SK-N-SH (cell line): ENCODE measurements around the gene CFAP299. TPM values are rescaled to one million over a fixed set of nuclear protein-coding genes. Genes with fewer than 3 reads are reported as not detected.

Experiments used
- CTCF ChIA-PET: fragments of 300-600, 350-600 bp; formaldehyde crosslinking; extraction: SDS; loops from one replicate; lab custom pipeline; 2021; lab: Yijun Ruan, JAX
- POLR2A ChIA-PET: fragments of 350-600 bp; sonication (Branson Sonifier 250); formaldehyde crosslinking; extraction: SDS; loops from one replicate; lab custom pipeline; 2020; ENCODE audit warnings: antibody characterized with exemption, inconsistent platforms; lab: Yijun Ruan, JAX
- DNase-seq: peaks from one replicate; pipeline ENCODE4 v3.0.0; 2012
- H2AFZ ChIP-seq: fragments of 200-600 bp; sonication (generic); 2 replicates; pipeline ENCODE4 v1.8.1; 2016; ENCODE audit warnings: antibody characterized with exemption, mild to moderate bottlenecking, low read depth
- H3F3A ChIP-seq: fragments of 200-600 bp; sonication (generic); replicated peaks from 2 replicates; pipeline ENCODE3; 2016; ENCODE audit warnings: antibody characterized with exemption, mild to moderate bottlenecking; ENCODE audit not compliant: insufficient read depth
- H3K27ac ChIP-seq, 2 experiments: fragments of 200-500 bp in 1 of 2; fragments of 200-600 bp in 1 of 2; sonication (Bioruptor generic) in 1 of 2; sonication (generic), shearing (Covaris generic) in 1 of 2; 2 replicates each; pipeline versions ENCODE4 v1.5.1 to v1.6.1; 2014 to 2016; ENCODE audit warnings: low read depth in 2 of 2, inconsistent platforms in 1 of 2, low read length in 1 of 2, mild to moderate bottlenecking in 1 of 2, mixed read lengths in 1 of 2
- H3K27me3 ChIP-seq: fragments of 200-600 bp; sonication (generic), shearing (Covaris generic); 2 replicates; pipeline ENCODE4 v1.6.1; 2016; ENCODE audit warnings: mixed run types; ENCODE audit not compliant: insufficient read depth
- H3K36me3 ChIP-seq, 2 experiments: fragments of 200-500 bp in 1 of 2; fragments of 200-600 bp in 1 of 2; sonication (Bioruptor generic) in 1 of 2; sonication (generic) in 1 of 2; replicated peaks in 1 of 2; 2 replicates each; pipeline versions ENCODE3 to v1.5.1; 2014 to 2016; ENCODE audit warnings: low read length in 1 of 2, mild to moderate bottlenecking in 1 of 2; ENCODE audit not compliant: insufficient read depth in 2 of 2, control insufficient read depth in 1 of 2
- H3K4me1 ChIP-seq, 2 experiments: fragments of 200-500 bp in 1 of 2; fragments of 200-600 bp in 1 of 2; sonication (Bioruptor generic) in 1 of 2; sonication (generic), shearing (Covaris generic) in 1 of 2; 2 replicates each; pipeline versions ENCODE4 v1.5.1 to v1.6.1; 2014 to 2016; ENCODE audit warnings: low read depth in 1 of 2, low read length in 1 of 2, mixed run types in 1 of 2; ENCODE audit not compliant: insufficient read depth in 2 of 2, control insufficient read depth in 1 of 2
- H3K4me2 ChIP-seq: fragments of 200-600 bp; sonication (generic), shearing (Covaris generic); 2 replicates; pipeline ENCODE4 v1.6.1; 2017; ENCODE audit warnings: mixed run types
- H3K4me3 ChIP-seq, 2 experiments: fragments of 200-500 bp in 1 of 2; fragments of 200-600 bp in 1 of 2; sonication (Bioruptor generic) in 1 of 2; sonication (generic), shearing (Covaris generic) in 1 of 2; 2 replicates each; pipeline versions ENCODE4 v1.5.1 to v1.8.1; 2014 to 2016; ENCODE audit warnings: low read depth in 2 of 2, inconsistent platforms in 1 of 2, low read length in 1 of 2, mild to moderate bottlenecking in 1 of 2, mixed read lengths in 1 of 2, moderate library complexity in 1 of 2
- H3K79me2 ChIP-seq: fragments of 200-600 bp; sonication (generic); 2 replicates; pipeline ENCODE4 v1.8.1; 2017; ENCODE audit warnings: mild to moderate bottlenecking; ENCODE audit not compliant: insufficient read depth
- H3K9ac ChIP-seq: fragments of 200-600 bp; sonication (generic); 2 replicates; pipeline ENCODE4 v1.6.1; 2017; ENCODE audit warnings: mixed run types
- H3K9me2 ChIP-seq: fragments of 200-600 bp; sonication (generic); 2 replicates; pipeline ENCODE4 v1.6.1; 2017; ENCODE audit warnings: mixed run types
- H3K9me3 ChIP-seq: fragments of 200-600 bp; sonication (generic); 2 replicates; pipeline ENCODE4 v1.6.1; 2017; ENCODE audit warnings: mixed run types, mild to moderate bottlenecking, moderate library complexity
- H4K20me1 ChIP-seq: fragments of 200-600 bp; sonication (generic); 2 replicates; pipeline ENCODE4 v1.6.1; 2017; ENCODE audit warnings: mild to moderate bottlenecking, mixed run types; ENCODE audit not compliant: insufficient read depth
- CHD2 ChIP-seq: fragments of 150-350 bp; IDR thresholded peaks from 2 replicates; pipeline ENCODE4 v1.6.1; 2018; ENCODE audit warnings: low read length; ENCODE audit not compliant: partially characterized antibody
- ELF1 ChIP-seq: IDR thresholded peaks from 2 replicates; pipeline ENCODE4 v1.4.0; 2012
- EP300 ChIP-seq, 2 experiments: IDR thresholded peaks; 2 replicates each; pipeline versions ENCODE4 v1.4.0 to v1.6.1; 2012; ENCODE audit warnings: borderline replicate concordance in 1 of 2, low read depth in 1 of 2, low read length in 1 of 2
- EZH2phosphoT487 ChIP-seq: fragments of 200-600 bp; sonication (generic); IDR thresholded peaks from 2 replicates; pipeline ENCODE4 v1.6.1; 2017; ENCODE audit warnings: low read depth, mixed run types, mild to moderate bottlenecking, antibody characterized with exemption, moderate library complexity, borderline replicate concordance
- FOSL2 ChIP-seq: IDR thresholded peaks from 2 replicates; pipeline ENCODE4 v1.4.0; 2012; ENCODE audit warnings: low read depth, mild to moderate bottlenecking, moderate library complexity, borderline replicate concordance
- JUND ChIP-seq: IDR thresholded peaks from 2 replicates; pipeline ENCODE4 v1.4.0; 2012
- MEF2A ChIP-seq: IDR thresholded peaks from 2 replicates; pipeline ENCODE4 v1.4.0; 2012; ENCODE audit warnings: low read depth, borderline replicate concordance
- NFIC ChIP-seq: IDR thresholded peaks from 2 replicates; pipeline ENCODE4 v1.4.0; 2012; ENCODE audit warnings: borderline replicate concordance
- PBX3 ChIP-seq: IDR thresholded peaks from 2 replicates; pipeline ENCODE4; 2012
- RAD21 ChIP-seq: IDR thresholded peaks from 2 replicates; pipeline ENCODE4 v1.6.1; 2012; ENCODE audit warnings: mild to moderate bottlenecking, low read length
- RFX5 ChIP-seq: IDR thresholded peaks from 2 replicates; pipeline ENCODE4 v1.6.1; 2012; ENCODE audit warnings: mild to moderate bottlenecking, improper control_type of control experiment, low read length
- TAF1 ChIP-seq: IDR thresholded peaks from 2 replicates; pipeline ENCODE4 v1.6.1; 2012; ENCODE audit warnings: low read depth, mild to moderate bottlenecking, low read length, moderate library complexity, borderline replicate concordance
- TCF12 ChIP-seq: IDR thresholded peaks from 2 replicates; pipeline ENCODE4 v1.4.0; 2012
- ZBTB33 ChIP-seq: IDR thresholded peaks from 2 replicates; pipeline ENCODE4 v1.4.0; 2012; ENCODE audit warnings: low read depth, borderline replicate concordance
- WGBS: methylation state at CpG from one replicate; pipeline ENCODE4 v1.1.6; 2017; ENCODE audit warnings: low lambda C conversion rate; 5-methylcytosine and 5-hydroxymethylcytosine counted together
- polyA plus RNA-seq, 3 experiments: library from polyadenylated mRNA; depleted of rRNA; stranded (reverse); fragments of >200 nt; gene quantifications; 2 replicates each; pipeline ENCODE4 v1.2.3, GENCODE V29; 2012
- TF ChIP-seq, protein P1 (sequence below): IDR thresholded peaks from 2 replicates; pipeline ENCODE4 v1.4.0; 2012; ENCODE audit warnings: low read depth, borderline replicate concordance
- TF ChIP-seq, protein P2 (sequence below): IDR thresholded peaks from 2 replicates; pipeline ENCODE4 v1.6.1; 2012; ENCODE audit warnings: mild to moderate bottlenecking, low read depth, low read length, moderate library complexity
- TF ChIP-seq, protein P3 (sequence below): IDR thresholded peaks from 2 replicates; pipeline ENCODE4 v1.4.0; 2012; ENCODE audit warnings: low read depth
- TF ChIP-seq, protein P4 (sequence below): fragments of 150-350 bp; IDR thresholded peaks from 2 replicates; pipeline ENCODE4 v1.6.1; 2017; ENCODE audit warnings: antibody characterized with exemption, low read length, low read depth, borderline replicate concordance

Gene CFAP299
- polyA plus RNA-seq, 1 of the 3 experiments (the other 2 are of a cell fraction): 1.2 TPM

DNA sequence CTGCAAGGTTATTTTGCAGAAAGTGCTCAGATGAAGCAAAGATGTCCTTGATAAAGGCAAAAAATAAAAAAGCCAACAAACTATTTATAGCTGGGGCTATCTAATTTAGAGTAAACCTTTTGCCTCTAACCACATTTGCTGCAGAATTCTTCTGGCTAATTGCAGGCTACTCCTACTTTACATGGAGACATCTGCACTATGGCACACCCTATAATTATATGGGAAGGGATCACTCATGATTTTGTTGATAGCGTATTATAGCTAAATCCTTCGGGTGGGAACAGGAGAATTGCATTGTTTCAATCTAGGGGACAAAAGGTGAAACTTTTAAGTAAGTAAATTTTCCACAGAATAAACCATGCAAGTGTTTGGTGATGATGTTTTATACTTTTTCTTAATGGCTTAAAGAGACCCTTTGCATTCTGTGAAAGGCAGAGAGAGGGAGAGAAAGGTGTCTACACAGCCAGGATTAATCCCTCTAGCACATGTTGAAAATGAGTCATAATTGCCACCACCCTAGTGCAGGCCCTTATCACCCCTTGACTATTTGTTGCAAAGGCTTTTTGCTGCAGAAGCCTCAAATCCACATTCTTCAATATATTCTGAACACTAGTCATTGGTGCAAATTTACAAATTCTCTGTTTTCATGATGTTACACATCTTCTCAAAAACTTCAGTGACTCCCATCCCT, 473.7 kb downstream of the CFAP299 start:
- WGBS: 0% methylated on average over 2 of the region's 2 CpGs
- H3K27ac ChIP-seq: no peak overlapping the region
- no peaks in the 10 kb centered on the region for H3K9me2 ChIP-seq
- no peaks in the 10 kb centered on the region for H3K4me1 ChIP-seq
- no peak overlapping the region for H3K4me2 ChIP-seq
- TF ChIP-seq RAD21 (no peak), MEF2A (no peak), ELF1 (no peak), TCF12 (no peak), EZH2phosphoT487 (no peak), NFIC (no peak), RFX5 (no peak), FOSL2 (no peak), PBX3 (no peak), ZBTB33 (no peak), EP300 (IDR thresholded peaks at IDR 0.05; ENCODE audit: borderline replicate concordance in 1 of 2, low read depth in 1 of 2, low read length in 1 of 2) (no peak), JUND (no peak), CHD2 (no peak), TAF1 (no peak)
- TF ChIP-seq, protein P1, sequence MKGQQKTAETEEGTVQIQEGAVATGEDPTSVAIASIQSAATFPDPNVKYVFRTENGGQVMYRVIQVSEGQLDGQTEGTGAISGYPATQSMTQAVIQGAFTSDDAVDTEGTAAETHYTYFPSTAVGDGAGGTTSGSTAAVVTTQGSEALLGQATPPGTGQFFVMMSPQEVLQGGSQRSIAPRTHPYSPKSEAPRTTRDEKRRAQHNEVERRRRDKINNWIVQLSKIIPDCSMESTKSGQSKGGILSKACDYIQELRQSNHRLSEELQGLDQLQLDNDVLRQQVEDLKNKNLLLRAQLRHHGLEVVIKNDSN: no peak
- TF ChIP-seq, protein P2, sequence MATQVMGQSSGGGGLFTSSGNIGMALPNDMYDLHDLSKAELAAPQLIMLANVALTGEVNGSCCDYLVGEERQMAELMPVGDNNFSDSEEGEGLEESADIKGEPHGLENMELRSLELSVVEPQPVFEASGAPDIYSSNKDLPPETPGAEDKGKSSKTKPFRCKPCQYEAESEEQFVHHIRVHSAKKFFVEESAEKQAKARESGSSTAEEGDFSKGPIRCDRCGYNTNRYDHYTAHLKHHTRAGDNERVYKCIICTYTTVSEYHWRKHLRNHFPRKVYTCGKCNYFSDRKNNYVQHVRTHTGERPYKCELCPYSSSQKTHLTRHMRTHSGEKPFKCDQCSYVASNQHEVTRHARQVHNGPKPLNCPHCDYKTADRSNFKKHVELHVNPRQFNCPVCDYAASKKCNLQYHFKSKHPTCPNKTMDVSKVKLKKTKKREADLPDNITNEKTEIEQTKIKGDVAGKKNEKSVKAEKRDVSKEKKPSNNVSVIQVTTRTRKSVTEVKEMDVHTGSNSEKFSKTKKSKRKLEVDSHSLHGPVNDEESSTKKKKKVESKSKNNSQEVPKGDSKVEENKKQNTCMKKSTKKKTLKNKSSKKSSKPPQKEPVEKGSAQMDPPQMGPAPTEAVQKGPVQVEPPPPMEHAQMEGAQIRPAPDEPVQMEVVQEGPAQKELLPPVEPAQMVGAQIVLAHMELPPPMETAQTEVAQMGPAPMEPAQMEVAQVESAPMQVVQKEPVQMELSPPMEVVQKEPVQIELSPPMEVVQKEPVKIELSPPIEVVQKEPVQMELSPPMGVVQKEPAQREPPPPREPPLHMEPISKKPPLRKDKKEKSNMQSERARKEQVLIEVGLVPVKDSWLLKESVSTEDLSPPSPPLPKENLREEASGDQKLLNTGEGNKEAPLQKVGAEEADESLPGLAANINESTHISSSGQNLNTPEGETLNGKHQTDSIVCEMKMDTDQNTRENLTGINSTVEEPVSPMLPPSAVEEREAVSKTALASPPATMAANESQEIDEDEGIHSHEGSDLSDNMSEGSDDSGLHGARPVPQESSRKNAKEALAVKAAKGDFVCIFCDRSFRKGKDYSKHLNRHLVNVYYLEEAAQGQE: no peak
- TF ChIP-seq, protein P3, sequence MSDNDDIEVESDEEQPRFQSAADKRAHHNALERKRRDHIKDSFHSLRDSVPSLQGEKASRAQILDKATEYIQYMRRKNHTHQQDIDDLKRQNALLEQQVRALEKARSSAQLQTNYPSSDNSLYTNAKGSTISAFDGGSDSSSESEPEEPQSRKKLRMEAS: no peak
- TF ChIP-seq, protein P4, sequence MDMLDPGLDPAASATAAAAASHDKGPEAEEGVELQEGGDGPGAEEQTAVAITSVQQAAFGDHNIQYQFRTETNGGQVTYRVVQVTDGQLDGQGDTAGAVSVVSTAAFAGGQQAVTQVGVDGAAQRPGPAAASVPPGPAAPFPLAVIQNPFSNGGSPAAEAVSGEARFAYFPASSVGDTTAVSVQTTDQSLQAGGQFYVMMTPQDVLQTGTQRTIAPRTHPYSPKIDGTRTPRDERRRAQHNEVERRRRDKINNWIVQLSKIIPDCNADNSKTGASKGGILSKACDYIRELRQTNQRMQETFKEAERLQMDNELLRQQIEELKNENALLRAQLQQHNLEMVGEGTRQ: no peak
- POLR2A ChIA-PET: no interaction called here
- H3K9me3 ChIP-seq: 0 out of 2 replicates have a peak, but pooled peaks cover 3% of the 10 kb centered on the region
- H3K79me2 ChIP-seq: no peaks in the 10 kb centered on the region
- no peak overlapping the region for H3K4me3 ChIP-seq
- CTCF ChIA-PET: interaction anchor here (0.6 kb wide), 1 partner anchor 280 kb away, joined by 3 read pairs; no protein-coding TSS in a partner anchor
- no peak for DNase-seq
- H3K27me3 ChIP-seq: no peaks in the 10 kb centered on the region
- no peaks in the 10 kb centered on the region for H3F3A ChIP-seq
- no peak overlapping the region for H3K9ac ChIP-seq
- no peaks in the 10 kb centered on the region for H4K20me1 ChIP-seq
- H3K36me3 ChIP-seq: no peaks in the 10 kb centered on the region
- H2AFZ ChIP-seq: no peak overlapping the region
